NCI-H146 (cell line): ENCODE results near the gene TMBIM1.
A peak's percentile ranks its signal among the peaks of the same experiment; 100 is the strongest.
"Not testable (repeated sequence)": the region's sequence is repeated elsewhere in the genome, so short reads cannot be mapped to it uniquely, and the experiment has no call there.

Experiments
- DNase-seq: peaks from one replicate; lab custom pipeline; 2025; lab: John Stamatoyannopoulos, UW

Gene TMBIM1

GRCh38 chr2:218290316-218291261 is 1.7 kb downstream of the TMBIM1 start:
- DNase-seq, result no peak

- no peak for DNase-seq
Measured at GRCh38 chr2:218289639-218290315, 2.5 kb downstream of the TMBIM1 start.

- DNase-seq, result peak; percentile 24
Measured at GRCh38 chr2:218286570-218287459, 5.5 kb downstream of the TMBIM1 start.

- DNase-seq, result no peak
Measured at GRCh38 chr2:218285604-218286003, 6.7 kb downstream of the TMBIM1 start.

GRCh38 chr2:218284106-218284811 is 8.0 kb downstream of the TMBIM1 start:
- no peak for DNase-seq

- no peak for DNase-seq
Measured at GRCh38 chr2:218282173-218282991, 9.9 kb downstream of the TMBIM1 start.

GRCh38 chr2:218281449-218281848 is 10.9 kb downstream of the TMBIM1 start:
- DNase-seq, result no peak

- DNase-seq, result no peak
Measured at GRCh38 chr2:218280260-218280870, 11.9 kb downstream of the TMBIM1 start.

GRCh38 chr2:218278531-218279360 is 13.6 kb downstream of the TMBIM1 start:
- no peak for DNase-seq

- DNase-seq, result no peak
Measured at GRCh38 chr2:218277921-218278320, 14.4 kb downstream of the TMBIM1 start.

- no peak for DNase-seq
Measured at GRCh38 chr2:218276986-218277755, 15.1 kb downstream of the TMBIM1 start.

- DNase-seq, result no peak
Measured at GRCh38 chr2:218275371-218276072, 16.8 kb downstream of the TMBIM1 start.

GRCh38 chr2:218274586-218274985 is 17.7 kb downstream of the TMBIM1 start:
- no peak for DNase-seq

GRCh38 chr2:218273908-218274249 is 18.4 kb downstream of the TMBIM1 start:
- DNase-seq, result no peak

- not testable (repeated sequence) for DNase-seq
Measured at GRCh38 chr2:218273214-218273907, 18.9 kb downstream of the TMBIM1 start.

GRCh38 chr2:218272531-218273212 is 19.6 kb downstream of the TMBIM1 start:
- DNase-seq, result peak; percentile 45
